ENCODE data around the gene STK38.

DNA sequence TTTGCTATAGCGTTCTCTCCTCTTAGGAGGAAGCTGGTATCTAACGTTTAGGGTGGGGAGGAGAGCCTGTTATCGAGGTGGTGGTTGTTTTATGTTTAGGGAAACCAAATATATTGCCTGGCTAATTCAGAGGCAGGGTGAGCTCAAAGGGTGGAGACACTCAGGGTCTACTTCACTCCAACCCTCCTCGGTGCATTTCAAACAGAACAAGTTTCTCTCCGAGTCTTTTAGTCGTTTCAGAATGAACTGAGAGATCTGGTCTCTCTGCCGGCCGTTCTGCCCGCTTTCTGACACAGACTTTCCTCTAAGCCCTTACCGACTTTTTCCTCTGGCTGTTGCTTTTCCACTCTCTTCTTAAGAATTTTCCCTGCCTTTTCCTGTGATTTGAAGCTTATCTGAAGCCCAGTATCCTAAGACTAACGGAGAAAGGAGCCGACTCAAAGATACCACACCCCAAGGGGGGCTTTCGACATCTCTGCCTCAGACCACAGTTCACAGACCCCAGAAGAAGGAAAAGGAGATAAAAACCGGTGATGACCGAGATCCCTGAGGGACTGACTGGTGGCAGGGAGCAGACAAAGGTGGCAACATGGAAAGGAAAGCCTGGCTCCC is 865 bp downstream of the STK38 start:
- TF ChIP-seq CTCF (IDR thresholded peaks at IDR 0.05) (no peak), POLR2A (IDR thresholded peaks at IDR 0.05; ENCODE audit: low read depth) (no peak), POLR2AphosphoS5 (IDR thresholded peaks at IDR 0.05) (no peak)

Measured in esophagus muscularis mucosa (tissue), 3 donors.